Endodermal cell (in vitro differentiated cells): Measurements from ENCODE around the gene C3orf52. TPM values are rescaled to one million over a fixed set of nuclear protein-coding genes. Genes with fewer than 3 reads are reported as not detected.
"Not testable (repeated sequence)": the region's sequence is repeated elsewhere in the genome, so short reads cannot be mapped to it uniquely, and the experiment has no call there.

Source experiments
- DNase-seq: peaks from one replicate; pipeline ENCODE4 v3.0.0-alpha.2; 2017
- H3K27ac ChIP-seq: 2 replicates; pipeline ENCODE4 v1.5.1; 2013; ENCODE audit warnings: mild to moderate bottlenecking, low read depth, low read length, moderate library complexity
- H3K27me3 ChIP-seq: 2 replicates; pipeline ENCODE4 v1.6.1; 2013; ENCODE audit warnings: mild to moderate bottlenecking, low read length, moderate library complexity; ENCODE audit not compliant: insufficient read depth, control insufficient read depth, poor library complexity, severe bottlenecking
- H3K36me3 ChIP-seq: 2 replicates; pipeline ENCODE4 v1.7.0; 2013; ENCODE audit warnings: mild to moderate bottlenecking, low read length, moderate library complexity; ENCODE audit not compliant: control insufficient read depth, insufficient read depth
- H3K4me1 ChIP-seq: one replicate; pipeline ENCODE4 v1.7.0; 2013; ENCODE audit warnings: low read length; ENCODE audit not compliant: control insufficient read depth, insufficient read depth
- H3K4me3 ChIP-seq: 2 replicates; pipeline ENCODE4 v1.5.1; 2013; ENCODE audit warnings: mild to moderate bottlenecking, low read length, moderate library complexity
- H3K9ac ChIP-seq: 2 replicates; pipeline ENCODE4 v1.6.1; 2013; ENCODE audit warnings: mild to moderate bottlenecking, low read length, moderate library complexity; ENCODE audit not compliant: poor library complexity, severe bottlenecking; ENCODE audit errors: extremely low read depth
- H3K9me3 ChIP-seq: 2 replicates; pipeline ENCODE4 v1.6.1; 2013; ENCODE audit warnings: mild to moderate bottlenecking, low read length, moderate library complexity; ENCODE audit not compliant: control insufficient read depth
- H3K27ac Mint-ChIP-seq: 2 replicates; pipeline ENCODE4 v1.8.0; 2020; ENCODE audit warnings: mixed read lengths
- H3K27me3 Mint-ChIP-seq: 2 replicates; pipeline ENCODE4 v1.8.0; 2021; ENCODE audit warnings: mild to moderate bottlenecking, mixed read lengths; ENCODE audit not compliant: insufficient read depth
- H3K36me3 Mint-ChIP-seq: 2 replicates; pipeline ENCODE4 v1.8.0; 2020; ENCODE audit warnings: low read depth, mixed read lengths
- H3K4me1 Mint-ChIP-seq: 2 replicates; pipeline ENCODE4 v1.8.0; 2020; ENCODE audit warnings: mixed read lengths
- H3K4me3 Mint-ChIP-seq: 2 replicates; pipeline ENCODE4 v1.8.0; 2020; ENCODE audit warnings: mild to moderate bottlenecking, moderate library complexity, mixed read lengths
- H3K9me3 Mint-ChIP-seq: 2 replicates; pipeline ENCODE4 v1.8.0; 2020; ENCODE audit warnings: mild to moderate bottlenecking, mixed read lengths
- WGBS, 2 experiments: methylation state at CpG; one replicate each; pipeline versions ENCODE4 v1.1.5 to v1.1.7; 2013; ENCODE audit warnings: missing lambda C conversion rate in 2 of 2, mixed read lengths in 1 of 2; ENCODE audit not compliant: insufficient coverage in 1 of 2, insufficient read length in 1 of 2; 5-methylcytosine and 5-hydroxymethylcytosine counted together
- total RNA-seq, 2 donors: library from RNA; stranded (reverse); fragmentation: NEBNext Ultra II Directional in 1 of 2; extraction: Animal tissue kit (Norgen Biotek cat#: 25700) in 1 of 2; gene quantifications; 2 replicates in 1 of 2; 3 replicates in 1 of 2; pipeline ENCODE4 v1.2.1, GENCODE V29; 2021
- TF ChIP-seq, protein P1 (sequence below): fragments of 200-600 bp; sonication (generic); conservative IDR thresholded peaks from 2 replicates; pipeline ENCODE4 v1.5.0; 2021; ENCODE audit warnings: antibody characterized with exemption, mild to moderate bottlenecking

Gene C3orf52
- total RNA-seq, 2 donors from 2014 or later, result 5.2 to 6.7 TPM

DNA sequence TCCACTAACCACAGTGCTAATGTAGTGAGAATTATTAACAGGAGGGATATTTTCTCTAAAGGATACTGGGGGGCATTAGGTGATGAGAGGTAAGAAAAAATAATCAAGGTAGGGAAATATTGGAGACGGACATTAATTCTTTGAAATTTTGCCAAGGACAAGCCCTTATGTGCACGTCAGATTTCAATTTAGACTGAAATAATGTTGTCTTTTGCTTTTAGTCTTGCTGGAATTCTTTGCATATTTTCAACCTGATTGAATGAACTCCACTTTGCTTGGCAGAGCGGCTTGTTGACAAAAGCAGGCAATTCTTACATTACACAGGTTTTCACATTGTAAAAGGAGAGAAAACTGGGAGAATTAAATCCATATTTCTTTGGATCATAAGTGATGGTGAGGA, 25.0 kb upstream of the C3orf52 start:
- H3K4me3 ChIP-seq, result no peak overlapping the region
- no peaks in the 10 kb centered on the region for H3K36me3 ChIP-seq
- DNase-seq, result no peak
- H3K4me1 Mint-ChIP-seq, result no peaks in the 10 kb centered on the region
- H3K9me3 ChIP-seq, result no peaks in the 10 kb centered on the region
- no peak overlapping the region for H3K4me3 Mint-ChIP-seq
- H3K27ac Mint-ChIP-seq, result no peak overlapping the region
- H3K36me3 Mint-ChIP-seq, result peaks cover 2% of the 10 kb centered on the region
- 91 to 92% methylated on average over 2 to 3 of the region's 3 CpGs for WGBS, 2 experiments
- peaks cover 13% of the 10 kb centered on the region for H3K27me3 ChIP-seq
- H3K27me3 Mint-ChIP-seq, result peaks cover 6% of the 10 kb centered on the region
- no peak overlapping the region for H3K27ac ChIP-seq
- TF ChIP-seq, protein P1, sequence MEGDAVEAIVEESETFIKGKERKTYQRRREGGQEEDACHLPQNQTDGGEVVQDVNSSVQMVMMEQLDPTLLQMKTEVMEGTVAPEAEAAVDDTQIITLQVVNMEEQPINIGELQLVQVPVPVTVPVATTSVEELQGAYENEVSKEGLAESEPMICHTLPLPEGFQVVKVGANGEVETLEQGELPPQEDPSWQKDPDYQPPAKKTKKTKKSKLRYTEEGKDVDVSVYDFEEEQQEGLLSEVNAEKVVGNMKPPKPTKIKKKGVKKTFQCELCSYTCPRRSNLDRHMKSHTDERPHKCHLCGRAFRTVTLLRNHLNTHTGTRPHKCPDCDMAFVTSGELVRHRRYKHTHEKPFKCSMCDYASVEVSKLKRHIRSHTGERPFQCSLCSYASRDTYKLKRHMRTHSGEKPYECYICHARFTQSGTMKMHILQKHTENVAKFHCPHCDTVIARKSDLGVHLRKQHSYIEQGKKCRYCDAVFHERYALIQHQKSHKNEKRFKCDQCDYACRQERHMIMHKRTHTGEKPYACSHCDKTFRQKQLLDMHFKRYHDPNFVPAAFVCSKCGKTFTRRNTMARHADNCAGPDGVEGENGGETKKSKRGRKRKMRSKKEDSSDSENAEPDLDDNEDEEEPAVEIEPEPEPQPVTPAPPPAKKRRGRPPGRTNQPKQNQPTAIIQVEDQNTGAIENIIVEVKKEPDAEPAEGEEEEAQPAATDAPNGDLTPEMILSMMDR, result no peak
- no peak overlapping the region for H3K9ac ChIP-seq
- H3K9me3 Mint-ChIP-seq, result peaks cover 18% of the 10 kb centered on the region
- no peaks in the 10 kb centered on the region for H3K4me1 ChIP-seq

DNA sequence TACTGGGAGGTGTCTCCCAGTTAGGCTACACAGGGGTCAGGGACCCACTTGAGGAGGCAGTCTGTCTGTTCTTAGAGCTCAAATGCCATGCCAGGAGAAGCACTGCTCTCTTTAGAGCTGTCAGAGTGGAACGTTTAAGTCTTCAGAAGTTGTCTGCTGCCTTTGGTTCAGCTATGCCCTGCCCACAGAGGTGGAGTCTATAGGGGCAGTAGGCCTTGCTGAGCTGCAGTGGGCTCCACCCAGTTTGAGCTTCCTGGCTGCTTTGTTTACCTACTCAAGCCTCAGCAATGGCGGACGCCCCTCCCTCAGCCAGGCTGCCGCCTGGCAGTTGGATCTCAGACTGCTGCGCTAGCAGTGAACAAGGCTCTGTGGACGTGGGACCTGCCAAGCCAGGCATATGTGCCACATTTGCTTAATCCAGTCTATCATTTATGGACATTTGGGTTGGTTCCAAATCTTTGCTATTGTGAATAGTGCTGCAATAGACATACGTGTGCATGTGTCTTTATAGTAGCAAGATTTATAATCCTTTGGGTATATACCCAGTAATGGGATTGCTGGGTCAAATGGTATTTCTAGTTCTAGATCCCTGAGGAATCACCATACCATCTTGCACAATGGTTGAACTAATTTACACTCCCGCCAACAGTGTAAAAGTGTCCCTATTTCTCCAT, 13.7 kb upstream of the C3orf52 start:
- not testable (repeated sequence) for H3K27ac Mint-ChIP-seq, H3K9me3 Mint-ChIP-seq, DNase-seq, H3K9me3 ChIP-seq, H3K27ac ChIP-seq, H3K4me1 ChIP-seq, H3K9ac ChIP-seq, H3K4me3 Mint-ChIP-seq, H3K27me3 ChIP-seq, H3K4me3 ChIP-seq, H3K36me3 ChIP-seq, H3K36me3 Mint-ChIP-seq
- Mint-ChIP-seq H3K27me3 (peaks cover 19% of the 10 kb centered on the region), H3K4me1 (peaks cover 10% of the 10 kb centered on the region)
- 84 to 90% methylated on average over 7 to 8 of the region's 8 CpGs for whole genome bisulfite sequencing, 2 experiments

DNA sequence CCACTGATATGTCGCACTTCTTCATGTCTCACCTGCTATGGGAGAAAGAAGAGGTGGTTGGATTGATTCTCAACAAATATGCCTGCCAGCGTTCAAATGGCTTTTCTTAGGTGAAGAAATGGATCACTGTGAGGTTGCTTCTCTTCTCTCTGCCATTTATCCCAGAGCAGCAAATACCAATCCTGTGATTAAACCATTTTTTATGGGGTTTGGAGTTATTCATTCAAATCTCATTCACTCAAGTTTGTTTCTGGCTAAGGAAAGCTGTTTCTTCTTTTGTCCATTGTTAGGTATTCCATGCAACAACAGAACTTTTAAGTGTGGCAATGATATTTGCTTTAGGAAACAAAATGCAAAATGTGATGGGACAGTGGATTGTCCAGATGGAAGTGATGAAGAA, 12.2 kb upstream of the C3orf52 start:
- Histone ChIP-seq H3K9ac (no peak overlapping the region), H3K36me3 (no peaks in the 10 kb centered on the region), H3K9me3 (no peaks in the 10 kb centered on the region), H3K27ac (no peak overlapping the region), H3K4me3 (no peak overlapping the region), H3K27me3 (no peaks in the 10 kb centered on the region), H3K4me1 (peaks cover 6% of the 10 kb centered on the region)
- no peaks in the 10 kb centered on the region for H3K9me3 Mint-ChIP-seq
- H3K4me1 Mint-ChIP-seq, result peaks cover 10% of the 10 kb centered on the region
- DNase-seq, result no peak
- TF ChIP-seq, protein P1, result no peak
- no peaks in the 10 kb centered on the region for H3K36me3 Mint-ChIP-seq
- no peak overlapping the region for H3K27ac Mint-ChIP-seq
- no peak overlapping the region for H3K4me3 Mint-ChIP-seq
- 100% methylated on average over 1 to 2 of the region's 2 CpGs for WGBS, 2 experiments
- peaks cover 26% of the 10 kb centered on the region for H3K27me3 Mint-ChIP-seq
